GM21529 (cell line): ENCODE measurements around the gene KCNE2.
"Not testable (repeated sequence)": the region's sequence is repeated elsewhere in the genome, so short reads cannot be mapped to it uniquely, and the experiment has no call there.

Experiments used
- ATAC-seq: cut with Tn5 transposase; IDR thresholded peaks from one replicate; pipeline ENCODE4 v1.9.1; 2021; ENCODE audit not compliant: unreplicated experiment

Gene KCNE2

GRCh38 chr21:34352556-34352955, 11.2 kb upstream of the KCNE2 start:
- ATAC-seq, result no peak

- ATAC-seq, result no peak
These were observed 10.6 kb upstream of the KCNE2 start for GRCh38 chr21:34353182-34353581.

- no peak for ATAC-seq
These were observed 9.0 kb upstream of the KCNE2 start for GRCh38 chr21:34354836-34355235.

GRCh38 chr21:34355570-34355969, 8.2 kb upstream of the KCNE2 start:
- no peak for ATAC-seq

GRCh38 chr21:34357889-34358288, 5.9 kb upstream of the KCNE2 start:
- no peak for ATAC-seq

GRCh38 chr21:34358866-34359265, 4.9 kb upstream of the KCNE2 start:
- ATAC-seq, result no peak

GRCh38 chr21:34360488-34361241, 3.1 kb upstream of the KCNE2 start:
- no peak for ATAC-seq

- no peak for ATAC-seq
These were observed 1.7 kb upstream of the KCNE2 start for GRCh38 chr21:34362136-34362444.

GRCh38 chr21:34362670-34363069, 1.1 kb upstream of the KCNE2 start:
- no peak for ATAC-seq

- no peak for ATAC-seq
These were observed 1.1 kb downstream of the KCNE2 start for GRCh38 chr21:34364921-34365320.

- no peak for ATAC-seq
These were observed 2.0 kb downstream of the KCNE2 start for GRCh38 chr21:34365809-34366208.

GRCh38 chr21:34367320-34367935, 3.6 kb downstream of the KCNE2 start:
- no peak for ATAC-seq

- ATAC-seq, result no peak
These were observed 5.9 kb downstream of the KCNE2 start for GRCh38 chr21:34369741-34370140.

GRCh38 chr21:34372321-34372720, 8.5 kb downstream of the KCNE2 start:
- no peak for ATAC-seq

- not testable (repeated sequence) for ATAC-seq
These were observed 10.7 kb downstream of the KCNE2 start for GRCh38 chr21:34374462-34374861.

GRCh38 chr21:34374940-34375618, 11.3 kb downstream of the KCNE2 start, which contains the start of gene SMIM11:
SMIM11 (plus strand) TSS chr21:34375507; CDS start chr21:34379505, 3,998 bp downstream.
- ATAC-seq, result peak; percentile 94

- peak; percentile 68 for ATAC-seq
These were observed 11.8 kb downstream of the KCNE2 start for GRCh38 chr21:34375619-34375972.

- not testable (repeated sequence) for ATAC-seq
These were observed 19.3 kb downstream of the KCNE2 start for GRCh38 chr21:34383138-34383537.

- peak; percentile 93 for ATAC-seq
These were observed 20.1 kb downstream of the KCNE2 start for GRCh38 chr21:34383724-34384415.

- not testable (repeated sequence) for ATAC-seq
These were observed 36.7 kb downstream of the KCNE2 start for GRCh38 chr21:34400522-34400921.

- not testable (repeated sequence) for ATAC-seq
These were observed 40.9 kb downstream of the KCNE2 start for GRCh38 chr21:34404742-34405141.

GRCh38 chr21:34405686-34406085, 41.9 kb downstream of the KCNE2 start:
- not testable (repeated sequence) for ATAC-seq
